HG03442 (cell line): ENCODE measurements around the gene METRNL.
"Not testable (repeated sequence)": the region's sequence is repeated elsewhere in the genome, so short reads cannot be mapped to it uniquely, and the experiment has no call there.

Experiments used
- ATAC-seq: cut with Tn5 transposase; IDR thresholded peaks from one replicate; pipeline ENCODE4 v1.9.1; 2021; ENCODE audit warnings: mild to moderate bottlenecking, moderate library complexity; ENCODE audit not compliant: unreplicated experiment

The METRNL gene

DNA sequence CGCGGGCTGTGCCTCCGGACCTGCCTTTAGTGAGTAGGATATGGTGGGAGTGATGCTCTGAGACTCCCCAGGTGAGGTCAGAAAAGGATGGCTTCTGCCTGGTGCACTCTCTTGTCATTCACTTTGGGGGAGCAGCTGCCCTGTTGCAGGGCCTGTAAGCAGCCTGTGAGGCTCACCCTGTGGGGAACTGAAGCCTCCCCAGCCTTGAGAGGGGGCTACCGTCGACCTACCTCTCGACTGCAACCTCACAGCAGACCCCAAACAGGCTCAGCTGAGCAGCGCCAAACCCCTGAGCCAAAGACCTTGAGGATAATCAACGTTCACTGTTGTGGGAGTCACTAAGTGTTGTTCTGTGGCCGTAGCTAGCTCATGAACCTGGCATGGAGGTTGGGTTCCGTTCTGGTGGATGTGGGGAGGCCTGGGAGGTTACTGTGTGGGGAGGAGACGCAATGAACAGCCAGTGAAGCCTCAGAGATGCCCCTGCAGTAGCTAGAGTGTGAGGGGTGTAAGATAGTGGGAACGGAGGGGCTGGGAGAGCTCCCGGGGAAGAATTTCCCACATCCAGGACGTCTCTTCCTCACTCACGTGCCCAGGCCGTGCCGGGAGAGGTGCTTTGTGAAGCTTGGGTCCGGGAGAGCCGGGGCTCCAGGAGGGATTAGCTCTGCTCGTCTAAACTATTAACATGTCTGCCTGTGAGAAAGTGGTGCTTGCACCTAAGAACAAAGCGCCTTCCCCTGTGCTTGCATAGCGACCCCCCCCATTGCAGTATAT is 38.8 kb downstream of the METRNL start:
- ATAC-seq, result no peak

DNA sequence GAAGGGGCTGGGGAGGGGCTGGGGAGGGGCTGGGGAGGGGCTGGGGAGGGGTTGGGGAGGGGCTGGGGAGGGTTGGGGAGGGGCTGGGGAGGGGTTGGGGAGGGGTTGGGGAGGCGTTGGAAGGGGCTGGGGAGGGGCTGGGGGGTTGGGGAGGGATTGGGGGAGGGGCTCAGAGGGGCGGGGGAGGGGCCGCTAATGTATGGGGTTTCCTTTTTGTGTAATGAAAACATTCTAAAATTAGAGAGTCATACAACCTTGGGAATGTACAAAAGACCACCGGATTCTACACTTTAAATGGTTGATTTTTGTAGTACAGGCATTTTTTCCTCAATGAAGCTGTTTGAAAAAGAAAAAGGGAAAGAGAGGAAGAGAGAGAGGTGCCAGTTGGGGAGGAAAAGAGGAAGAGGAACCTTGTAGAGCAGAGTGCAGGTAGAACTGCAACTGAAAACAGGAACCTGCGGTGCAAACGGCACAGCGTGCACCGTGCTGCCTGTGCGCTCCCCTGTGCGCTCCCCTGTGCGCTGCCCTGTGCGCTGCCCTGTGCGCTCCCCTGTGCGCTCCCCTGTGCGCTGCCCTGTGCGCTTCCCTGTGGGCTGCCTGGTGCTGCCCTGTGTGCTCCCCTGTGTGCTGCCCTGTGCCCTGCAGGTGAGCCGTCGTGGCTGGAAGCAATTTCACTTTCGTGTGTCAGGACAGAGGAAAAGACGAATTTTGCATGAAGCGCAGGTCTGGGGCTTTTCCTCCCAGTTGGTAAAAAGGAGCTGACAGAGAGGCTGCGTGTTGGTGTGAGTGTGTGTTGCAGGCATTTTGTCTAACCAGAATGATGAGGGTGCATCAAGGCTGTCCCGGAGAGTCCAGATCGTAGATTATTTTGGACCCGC is 40.8 kb downstream of the METRNL start:
- peak; percentile 72 for ATAC-seq

DNA sequence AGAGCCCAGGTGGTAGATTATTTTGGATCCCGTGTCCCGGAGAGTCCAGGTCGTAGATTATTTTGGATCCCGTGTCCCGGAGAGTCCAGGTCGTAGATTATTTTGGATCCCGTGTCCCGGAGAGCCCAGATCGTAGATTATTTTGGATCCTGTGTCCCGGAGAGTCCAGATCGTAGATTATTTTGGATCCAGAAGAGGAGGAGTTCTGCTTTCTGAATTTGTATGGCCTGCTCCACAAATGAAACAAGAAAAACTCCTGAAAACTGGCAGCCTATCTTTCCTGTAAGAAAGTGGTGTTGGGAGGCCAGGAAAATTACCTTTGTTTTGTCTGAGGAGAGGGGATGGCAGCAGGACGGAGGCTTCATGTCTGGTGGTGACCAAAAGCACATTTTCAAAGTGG is 42.1 kb downstream of the METRNL start:
- not testable (repeated sequence) for ATAC-seq

DNA sequence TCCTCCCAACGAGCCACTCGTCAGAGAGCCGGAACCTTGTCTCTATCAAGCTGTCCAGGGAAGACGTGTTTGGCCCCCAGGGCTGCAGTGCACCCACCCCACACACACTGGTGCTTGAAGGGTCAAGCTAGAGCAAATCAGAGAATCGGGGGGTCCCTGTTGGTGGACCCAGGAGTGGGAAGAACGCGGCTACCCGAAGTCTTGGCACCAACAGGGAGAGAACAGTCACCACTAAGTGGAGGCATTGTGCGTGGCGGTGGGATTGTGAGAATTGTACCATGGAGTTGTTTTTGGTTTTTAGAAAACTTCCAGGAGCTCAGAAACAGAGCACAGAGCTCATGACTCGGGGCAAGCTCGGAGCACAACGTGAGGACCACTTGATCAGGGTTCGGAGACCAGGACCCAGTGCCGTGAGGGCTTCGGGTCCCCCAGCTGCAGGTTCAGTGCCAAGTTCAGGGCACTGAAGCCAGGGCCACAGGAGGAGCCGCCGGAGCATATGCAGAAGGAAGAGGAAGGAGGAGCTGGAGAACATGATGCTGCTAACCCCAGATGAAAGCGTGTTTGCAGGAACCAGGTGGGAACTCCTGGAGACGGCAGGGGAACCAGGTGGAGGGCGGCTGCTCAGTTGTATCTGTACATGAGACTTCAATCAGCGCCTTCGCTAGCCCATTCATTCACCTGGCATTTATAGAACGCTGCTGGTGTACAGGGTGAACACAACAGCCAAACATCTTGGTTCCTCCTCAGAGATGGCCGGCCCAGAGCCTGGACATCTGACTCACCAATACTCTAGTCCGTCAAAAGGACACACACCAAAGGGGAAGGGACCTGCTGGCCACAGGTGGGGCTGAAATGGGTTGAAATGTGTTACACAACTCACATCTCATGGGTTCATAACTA is 42.8 kb downstream of the METRNL start:
- ATAC-seq, result no peak

DNA sequence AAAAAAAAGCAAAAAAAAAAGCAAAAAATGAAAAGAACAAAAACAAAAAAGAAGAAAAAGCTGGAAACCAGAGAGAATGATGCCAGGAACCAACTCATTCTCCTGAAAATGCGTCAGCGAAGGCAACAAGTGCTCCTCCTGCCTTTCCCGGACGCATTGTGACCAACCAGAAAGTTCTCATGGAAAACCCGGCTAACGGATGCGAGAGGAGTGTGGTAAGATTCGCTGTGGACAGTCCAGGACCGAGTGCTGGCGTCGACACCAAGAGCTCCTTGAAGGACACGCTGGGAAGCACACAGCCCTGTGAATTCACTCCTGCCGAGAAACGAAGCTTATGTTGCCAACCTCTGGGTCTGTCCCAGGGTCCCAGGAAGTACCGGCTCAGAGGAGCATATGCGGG is 43.4 kb downstream of the METRNL start:
- ATAC-seq, result no peak

DNA sequence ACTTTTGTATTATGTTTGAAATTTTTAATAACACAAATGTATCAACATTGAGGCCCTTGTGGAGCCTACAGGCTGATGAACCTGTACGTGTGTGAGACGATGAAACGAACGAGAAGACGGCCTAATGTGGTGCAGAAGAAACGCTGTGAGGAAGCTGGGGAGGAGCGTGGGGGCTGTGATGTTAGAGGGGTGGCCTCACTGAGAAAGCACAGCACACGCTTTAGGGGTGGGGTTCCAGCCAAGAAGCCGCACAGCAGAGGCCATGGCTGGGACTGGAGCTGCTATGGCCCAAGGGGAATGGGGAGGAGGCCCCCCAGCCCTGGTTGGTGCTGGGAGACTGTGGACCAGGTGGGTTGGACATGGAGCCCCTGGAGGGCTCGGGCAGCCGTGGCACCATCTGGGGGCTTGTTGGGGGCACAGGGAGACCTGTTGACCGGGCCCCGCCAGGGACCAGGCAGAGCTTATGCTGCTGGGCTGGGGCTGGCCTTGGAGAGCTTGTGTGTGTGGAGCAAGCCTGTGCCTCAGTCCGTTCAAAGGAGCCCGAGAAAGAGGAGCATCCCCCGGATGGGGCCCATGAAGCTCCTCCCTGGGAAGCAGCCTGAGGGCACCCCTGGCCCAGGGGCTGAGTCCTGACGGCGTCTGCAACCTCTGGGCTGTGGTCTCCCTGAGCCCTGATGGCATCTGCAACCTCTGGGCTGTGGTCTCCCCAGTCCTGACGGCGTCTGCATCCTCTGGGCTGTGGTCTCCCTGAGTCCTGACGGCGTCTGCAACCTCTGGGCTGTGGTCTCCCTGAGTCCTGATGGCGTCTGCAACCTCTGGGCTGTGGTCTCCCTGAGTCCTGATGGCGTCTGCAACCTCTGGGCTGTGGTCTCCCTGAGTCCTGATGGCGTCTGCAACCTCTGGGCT is 44.7 kb downstream of the METRNL start:
- ATAC-seq, result no peak

DNA sequence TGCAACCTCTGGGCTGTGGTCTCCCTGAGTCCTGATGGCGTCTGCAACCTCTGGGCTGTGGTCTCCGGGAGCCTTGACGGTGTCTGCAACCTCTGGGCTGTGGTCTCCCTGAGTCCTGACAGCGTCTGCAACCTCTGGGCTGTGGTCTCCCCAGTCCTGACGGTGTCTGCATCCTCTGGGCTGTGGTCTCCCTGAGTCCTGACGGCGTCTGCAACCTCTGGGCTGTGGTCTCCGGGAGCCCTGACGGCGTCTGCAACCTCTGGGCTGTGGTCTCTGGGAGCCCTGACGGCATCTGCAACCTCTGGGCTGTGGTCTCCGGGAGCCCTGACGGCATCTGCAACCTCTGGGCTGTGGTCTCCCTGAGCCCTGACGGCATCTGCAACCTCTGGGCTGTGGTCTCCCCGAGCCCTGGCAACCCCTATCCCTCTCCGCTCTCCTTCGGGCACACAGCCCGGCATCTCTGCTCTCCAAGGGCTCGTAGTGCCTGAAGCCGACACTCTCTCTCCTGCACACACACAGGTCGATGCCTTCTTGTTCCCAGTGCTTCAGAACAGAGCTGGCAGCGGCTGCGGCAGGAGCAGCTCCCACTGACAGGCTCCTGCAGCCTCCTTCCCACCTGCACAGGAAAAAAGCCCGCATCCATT is 45.6 kb downstream of the METRNL start:
- no peak for ATAC-seq

DNA sequence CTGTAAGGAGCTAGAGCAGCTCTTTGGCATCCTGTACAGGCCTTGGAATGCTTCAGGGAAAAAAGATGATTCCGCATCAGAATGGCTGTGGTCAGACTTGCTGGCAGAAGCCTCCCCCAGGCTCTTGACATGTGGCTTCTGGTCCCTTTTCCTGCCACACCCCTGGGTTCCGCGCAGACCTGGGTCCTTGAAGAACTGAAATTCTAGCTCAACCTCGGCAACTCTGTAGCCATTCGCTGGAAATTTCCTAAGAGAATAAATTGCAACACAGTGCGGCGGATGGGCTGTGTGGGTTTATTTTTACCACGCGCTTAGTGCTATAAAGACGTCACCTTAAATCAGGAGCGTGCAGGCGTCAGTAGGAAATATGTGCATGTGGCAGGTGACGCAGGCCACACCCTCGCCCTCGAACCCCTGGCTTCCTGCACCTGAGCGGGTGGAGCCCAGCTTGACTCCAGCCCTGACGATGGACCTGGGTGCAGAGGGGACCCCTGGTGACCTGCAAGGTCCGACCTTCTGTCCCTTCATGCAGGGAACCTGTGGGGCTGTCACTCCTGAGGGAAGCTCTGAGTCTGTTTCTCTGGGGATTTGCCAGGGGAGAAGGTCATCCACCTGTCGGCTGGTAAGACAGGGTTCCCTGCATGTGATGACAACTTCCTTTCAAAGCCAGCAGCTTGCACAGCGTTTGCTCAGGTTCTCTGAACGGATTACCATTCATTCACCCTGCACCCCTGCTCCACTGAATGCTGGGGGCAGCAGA is 46.3 kb downstream of the METRNL start:
- no peak for ATAC-seq

DNA sequence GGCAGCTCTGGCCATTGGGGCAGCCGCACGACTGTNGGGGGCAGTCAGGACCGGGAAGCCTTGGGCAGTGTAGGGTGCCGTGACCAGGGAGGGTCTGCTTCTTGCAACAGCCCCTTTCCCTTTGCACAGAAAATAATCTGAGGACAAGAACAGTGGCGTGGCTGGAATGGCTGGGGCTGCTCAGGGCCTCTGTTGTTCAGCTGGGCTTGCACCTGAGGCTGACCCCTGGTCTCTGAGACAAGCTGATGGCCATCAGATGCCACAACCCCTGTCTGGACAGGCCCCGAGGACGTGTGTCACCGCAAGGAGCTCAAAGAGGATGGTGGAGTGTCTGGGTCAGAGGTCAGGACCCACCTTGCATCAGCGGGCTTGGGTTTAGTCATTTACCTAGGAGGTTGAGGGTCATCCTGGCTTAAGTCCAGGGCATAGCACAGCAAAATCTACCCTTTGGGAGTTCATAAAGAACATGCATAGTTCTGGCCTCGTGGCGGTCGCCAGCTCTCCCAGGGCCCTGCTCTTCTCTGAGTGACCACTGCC is 46.9 kb downstream of the METRNL start:
- no peak for ATAC-seq

DNA sequence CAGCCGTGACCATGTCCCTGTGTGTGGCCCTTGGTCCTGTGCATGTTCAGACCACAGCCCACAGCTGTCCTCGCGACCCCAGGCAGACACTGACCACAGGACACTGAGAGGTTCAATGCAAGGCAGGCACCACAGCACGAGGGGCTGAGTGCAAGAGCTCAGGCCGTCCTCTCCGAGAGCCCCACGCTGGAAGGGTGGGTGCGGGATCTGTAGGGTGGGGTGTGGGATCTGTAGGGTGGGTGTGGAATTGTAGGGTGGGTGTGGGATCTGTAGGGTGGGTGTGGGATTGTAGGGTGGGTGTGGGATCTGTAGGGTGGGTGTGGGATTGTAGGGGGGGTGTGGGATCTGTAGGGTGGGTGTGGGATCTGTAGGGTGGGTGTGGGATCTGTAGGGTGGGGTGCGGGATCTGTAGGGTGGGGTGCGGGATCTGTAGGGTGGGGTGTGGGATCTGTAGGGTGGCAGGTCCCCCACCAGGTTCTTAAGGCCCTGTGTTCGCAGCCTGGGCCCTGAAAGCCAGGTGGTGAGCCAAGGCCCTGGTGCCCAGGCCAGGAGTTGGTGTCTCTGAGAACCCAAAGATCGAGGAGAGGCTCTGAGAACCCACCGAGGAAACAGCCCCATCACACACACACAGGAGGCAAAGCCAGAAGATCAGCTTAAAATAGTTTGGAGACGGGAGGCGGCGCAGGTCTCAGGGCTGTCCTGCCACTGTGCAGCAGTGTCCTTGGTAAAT is 48.2 kb downstream of the METRNL start:
- ATAC-seq, result no peak

DNA sequence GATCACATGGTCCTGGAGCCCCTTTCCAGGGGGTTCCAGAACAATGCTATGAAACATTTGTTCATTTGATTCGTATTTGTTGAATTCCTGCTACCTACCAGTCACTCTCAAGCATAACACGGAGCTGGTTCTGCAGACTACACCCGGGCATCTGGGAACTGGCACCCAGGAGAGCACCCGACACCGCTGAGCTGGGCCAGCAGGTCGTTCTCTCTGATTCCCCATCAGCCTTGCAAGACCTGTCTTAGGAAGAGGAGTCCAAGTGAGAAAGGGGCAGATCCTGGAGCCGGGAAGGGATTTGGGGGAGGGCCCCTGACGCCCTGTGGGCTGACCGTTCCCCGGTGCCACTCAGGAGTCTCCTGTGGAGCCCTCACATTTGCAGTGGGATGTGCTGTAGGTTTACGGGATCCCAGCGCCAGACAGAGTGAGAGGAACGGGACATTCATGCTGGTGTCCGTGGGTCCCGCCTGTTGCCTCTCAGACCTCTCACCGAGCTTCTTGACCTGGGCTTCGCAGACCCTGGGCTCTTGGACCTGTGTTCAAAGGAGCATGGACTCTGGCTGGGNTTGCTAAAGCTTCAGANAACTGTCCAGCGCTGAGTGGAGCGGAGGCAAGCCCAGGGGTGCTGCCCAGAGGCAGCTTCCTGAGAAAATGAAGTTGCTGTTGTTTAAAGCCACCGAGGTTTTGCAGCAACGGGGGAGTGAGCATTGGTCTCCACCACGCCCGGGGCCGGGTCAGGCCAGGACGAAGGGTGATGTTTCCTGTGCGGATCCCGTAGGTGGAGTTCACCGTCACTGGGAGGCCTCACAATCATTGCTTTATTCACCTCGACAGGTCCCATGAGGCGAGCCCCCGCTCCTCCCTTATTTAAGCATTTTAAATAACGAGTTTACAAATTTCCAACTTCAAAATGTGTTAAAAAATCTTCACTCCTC is 49.2 kb downstream of the METRNL start:
- no peak for ATAC-seq

DNA sequence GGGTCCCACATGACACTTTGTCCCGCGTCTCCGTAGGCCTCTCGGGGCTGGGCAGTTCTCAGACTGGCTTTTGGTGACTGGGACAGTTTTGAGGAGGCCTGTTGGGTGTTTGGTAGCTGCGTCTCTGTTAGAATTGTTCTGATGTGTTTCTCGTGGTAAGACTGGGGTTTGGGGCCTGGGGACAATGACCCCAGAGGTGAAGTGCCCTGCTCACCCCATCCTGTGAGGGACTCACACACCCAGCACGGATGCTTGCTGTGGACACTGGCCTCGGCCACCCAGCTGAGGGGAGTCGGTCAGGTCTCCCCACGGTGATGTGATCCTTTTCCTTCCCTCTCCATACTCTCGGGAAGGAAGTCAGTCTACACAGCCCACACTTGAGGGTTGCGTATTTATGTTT is 50.3 kb downstream of the METRNL start:
- ATAC-seq, result no peak

DNA sequence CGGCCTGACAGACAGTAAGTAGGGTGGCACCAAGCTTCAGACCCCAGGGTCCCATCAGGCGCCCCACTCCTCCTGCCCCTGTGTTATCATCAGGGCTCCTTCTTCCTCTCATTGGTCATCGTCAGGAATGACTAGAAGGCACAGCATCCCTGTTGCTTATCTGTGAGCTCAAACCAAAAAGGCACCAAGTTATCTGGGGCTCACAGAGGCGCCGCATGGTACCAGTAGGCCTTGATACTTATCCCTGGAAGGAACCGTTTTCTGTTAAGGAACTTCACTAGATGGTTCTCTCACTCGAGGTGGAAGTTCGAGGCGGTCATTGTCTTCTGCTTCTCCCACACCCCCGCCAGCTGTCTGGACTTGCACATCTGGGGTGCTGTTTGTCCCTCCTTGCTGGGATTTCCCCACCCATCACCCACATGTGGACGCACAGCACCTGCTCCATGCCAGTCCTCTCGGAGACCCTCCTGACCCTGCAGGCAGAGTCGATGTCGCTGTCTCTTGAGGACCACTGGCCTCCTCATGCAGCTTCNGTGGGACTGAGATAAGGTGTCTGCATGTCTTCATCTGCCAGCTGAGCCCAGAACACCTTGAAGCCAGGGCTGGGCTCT is 52.1 kb downstream of the METRNL start:
- ATAC-seq, result no peak

DNA sequence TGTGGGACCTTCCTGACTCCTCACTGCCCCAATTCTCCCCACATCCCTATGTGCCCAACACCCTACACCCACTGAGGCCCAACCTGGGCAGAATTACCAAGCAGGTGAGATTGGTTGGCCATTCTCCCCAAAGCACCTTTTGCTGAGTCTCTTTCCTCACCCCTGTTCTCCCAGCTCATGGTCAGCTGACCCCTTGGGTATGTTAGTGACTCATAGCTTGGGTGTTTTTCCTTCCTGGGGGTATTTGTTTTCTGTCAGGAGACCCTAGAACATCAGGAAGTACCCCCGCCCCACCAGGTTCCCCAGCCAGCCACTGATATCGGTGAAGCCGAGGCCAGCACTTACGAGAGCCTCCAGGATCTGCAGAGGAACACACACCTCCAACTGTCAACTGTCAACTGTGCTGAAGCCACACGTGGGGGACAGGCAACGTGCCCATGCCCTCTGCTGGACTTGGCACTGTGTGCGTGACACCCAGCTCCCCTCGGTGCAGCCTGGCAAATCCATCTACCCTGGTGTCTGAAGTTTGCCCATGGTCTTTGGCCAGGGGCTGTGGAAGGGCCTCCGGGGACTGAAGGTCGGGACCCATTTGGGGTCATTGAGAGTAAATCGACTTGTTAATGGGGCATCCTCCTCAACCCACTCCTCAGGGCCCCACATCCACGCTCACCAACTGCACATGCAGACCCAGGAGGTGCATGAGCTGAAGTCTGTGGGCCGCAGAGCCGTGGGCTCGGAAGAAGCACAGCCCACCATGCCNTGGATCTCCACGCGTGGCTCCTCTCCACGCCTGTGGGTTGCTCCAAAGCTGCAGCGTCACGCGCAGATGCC is 53.1 kb downstream of the METRNL start:
- no peak for ATAC-seq

DNA sequence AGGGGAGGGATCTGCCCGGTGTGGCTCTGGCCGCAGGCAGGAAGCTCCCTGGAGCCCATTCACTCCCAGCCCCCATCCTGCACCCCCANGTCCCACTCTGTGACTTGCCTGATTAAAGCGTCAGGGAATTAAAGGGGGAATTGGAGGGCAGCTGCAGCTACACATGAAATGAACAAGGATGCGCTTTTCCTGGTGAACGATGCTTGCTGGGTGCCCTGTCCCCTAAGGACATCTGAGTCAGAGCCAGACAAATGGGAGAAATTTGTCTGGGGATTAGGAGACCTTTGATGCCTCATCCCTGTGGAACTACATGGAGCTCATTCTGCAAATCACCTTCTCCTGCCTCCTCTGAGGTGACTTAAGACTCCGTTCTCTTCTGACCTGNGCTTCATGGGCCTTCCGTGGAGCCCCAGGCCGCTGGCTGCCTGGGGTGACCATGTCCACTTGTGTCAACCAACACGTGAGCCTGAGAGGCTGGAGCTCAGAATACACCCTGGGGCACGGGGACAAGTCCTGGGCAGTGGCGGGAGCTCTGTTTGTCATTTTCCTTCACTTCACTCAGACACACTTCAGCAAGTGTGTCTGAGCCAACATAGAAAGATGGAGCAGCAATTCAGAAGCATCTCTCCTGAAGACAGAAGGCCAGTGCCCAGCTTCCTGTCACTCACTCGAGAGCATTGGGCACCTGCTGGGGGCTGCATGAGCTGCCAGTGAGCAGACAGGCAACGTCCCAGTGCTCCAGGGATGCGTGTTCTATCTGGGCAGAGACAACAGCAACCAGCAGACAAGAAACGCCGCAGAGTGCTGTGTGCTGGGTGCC is 54.1 kb downstream of the METRNL start:
- no peak for ATAC-seq
